Measurements from ENCODE around the gene APLF.
"Not testable (repeated sequence)": the region's sequence is repeated elsewhere in the genome, so short reads cannot be mapped to it uniquely, and the experiment has no call there.

Gene APLF

GRCh38 chr2:68537809-68538208 is 70.4 kb downstream of the APLF start:
- DNase-seq, result no peak

- DNase-seq, result no peak
These were observed 77.4 kb downstream of the APLF start for GRCh38 chr2:68544811-68545210.

- no peak for DNase-seq
These were observed 81.0 kb downstream of the APLF start for GRCh38 chr2:68548396-68548795.

GRCh38 chr2:68553098-68553497 is 85.7 kb downstream of the APLF start:
- DNase-seq, result no peak

GRCh38 chr2:68555425-68556206 is 88.2 kb downstream of the APLF start:
- not testable (repeated sequence) for DNase-seq

GRCh38 chr2:68556381-68556780 is 89.0 kb downstream of the APLF start:
- DNase-seq, result no peak

GRCh38 chr2:68558576-68558975 is 91.2 kb downstream of the APLF start:
- DNase-seq, result no peak

GRCh38 chr2:68559692-68560091 is 92.3 kb downstream of the APLF start:
- DNase-seq, result no peak

GRCh38 chr2:68560545-68560944 is 93.2 kb downstream of the APLF start:
- no peak for DNase-seq

- no peak for DNase-seq
These were observed 94.0 kb downstream of the APLF start for GRCh38 chr2:68561372-68561771.

- DNase-seq, result no peak
These were observed 95.5 kb downstream of the APLF start for GRCh38 chr2:68562934-68563333.

- DNase-seq, result no peak
These were observed 97.0 kb downstream of the APLF start for GRCh38 chr2:68564426-68564825.

GRCh38 chr2:68565273-68565672 is 97.9 kb downstream of the APLF start:
- no peak for DNase-seq

GRCh38 chr2:68565858-68566257 is 98.5 kb downstream of the APLF start:
- DNase-seq, result no peak

- DNase-seq, result no peak
These were observed 99.0 kb downstream of the APLF start for GRCh38 chr2:68566362-68566761.

GRCh38 chr2:68568116-68568515 is 100.7 kb downstream of the APLF start:
- DNase-seq, result no peak

GRCh38 chr2:68569604-68570003 is 102.2 kb downstream of the APLF start:
- DNase-seq, result no peak

GRCh38 chr2:68570434-68570833 is 103.0 kb downstream of the APLF start:
- not testable (repeated sequence) for DNase-seq

GRCh38 chr2:68574202-68574791 is 106.9 kb downstream of the APLF start:
- no peak for DNase-seq

GRCh38 chr2:68577183-68577582 is 109.8 kb downstream of the APLF start:
- no peak for DNase-seq

GRCh38 chr2:68579689-68580088 is 112.3 kb downstream of the APLF start:
- DNase-seq, result no peak

GRCh38 chr2:68588589-68588988 is 121.2 kb downstream of the APLF start:
- DNase-seq, result no peak

GRCh38 chr2:68589963-68590362 is 122.6 kb downstream of the APLF start:
- DNase-seq, result no peak

GRCh38 chr2:68590702-68591101 is 123.3 kb downstream of the APLF start:
- no peak for DNase-seq

- DNase-seq, result no peak
These were observed 123.8 kb downstream of the APLF start for GRCh38 chr2:68591225-68591624.

Measured in SHP77 (cell line).